Keratinocyte (primary cell): ENCODE results near the gene PGAP1. TPM values are rescaled to one million over a fixed set of nuclear protein-coding genes. Genes with fewer than 3 reads are reported as not detected.

ENCODE experiments used
- DNase-seq: peaks from one replicate; pipeline ENCODE4 v3.0.0-alpha.2; 2011; ENCODE audit warnings: low read depth, missing footprints, low spot score
- FAIRE-seq: peaks from 2 replicates; lab custom pipeline; 2011; peaks lifted over from hg19 to GRCh38; lab: Jason Lieb, UNC
- H2AFZ ChIP-seq: 2 replicates; pipeline ENCODE4 v1.6.0; 2012; ENCODE audit warnings: low read length, control low read depth, inconsistent platforms; ENCODE audit not compliant: control insufficient read depth
- H3K27ac ChIP-seq: 2 replicates; pipeline ENCODE4 v1.5.1; 2011; ENCODE audit warnings: low read length; ENCODE audit not compliant: control insufficient read depth, insufficient read depth
- H3K27me3 ChIP-seq: 3 replicates; pipeline ENCODE4 v1.6.0; 2011; ENCODE audit warnings: low read length; ENCODE audit not compliant: control insufficient read depth, insufficient read depth; ENCODE audit errors: extremely low read depth
- H3K36me3 ChIP-seq, 2 experiments: 2 replicates in 1 of 2; 3 replicates in 1 of 2; pipeline ENCODE4 v1.5.1; 2011; ENCODE audit warnings: low read length in 2 of 2, mild to moderate bottlenecking in 1 of 2; ENCODE audit not compliant: control insufficient read depth in 2 of 2, insufficient read depth in 2 of 2; ENCODE audit errors: extremely low read depth in 1 of 2
- H3K4me1 ChIP-seq: 3 replicates; pipeline ENCODE4 v1.5.1; 2011; ENCODE audit warnings: low read length; ENCODE audit not compliant: control insufficient read depth, insufficient read depth; ENCODE audit errors: extremely low read depth
- H3K4me2 ChIP-seq: 3 replicates; pipeline ENCODE4 v1.6.0; 2011; ENCODE audit warnings: low read depth, low read length; ENCODE audit not compliant: control insufficient read depth, insufficient read depth; ENCODE audit errors: extremely low read depth
- H3K4me3 ChIP-seq, 3 experiments: fragments of 200-600 bp in 1 of 3; sonication (generic) in 1 of 3; 2 replicates in 2 of 3; 3 replicates in 1 of 3; pipeline ENCODE4 v1.5.1; 2011 to 2016; ENCODE audit warnings: low read length in 3 of 3, mild to moderate bottlenecking in 3 of 3, control low read depth in 2 of 3, inconsistent platforms in 1 of 3, low read depth in 1 of 3, mixed read lengths in 1 of 3, mixed run types in 1 of 3, moderate library complexity in 1 of 3; ENCODE audit not compliant: control insufficient read depth in 2 of 3, insufficient read depth in 2 of 3; ENCODE audit errors: extremely low read depth in 1 of 3
- H3K79me2 ChIP-seq: 2 replicates; pipeline ENCODE4 v1.6.0; 2012; ENCODE audit warnings: low read length; ENCODE audit not compliant: control insufficient read depth, insufficient read depth
- H3K9ac ChIP-seq: 3 replicates; pipeline ENCODE4 v1.6.0; 2011; ENCODE audit warnings: low read length; ENCODE audit not compliant: control insufficient read depth, insufficient read depth; ENCODE audit errors: extremely low read depth
- H3K9me1 ChIP-seq: 3 replicates; pipeline ENCODE4 v1.6.0; 2011; ENCODE audit warnings: low read length; ENCODE audit not compliant: control insufficient read depth, insufficient read depth; ENCODE audit errors: extremely low read depth
- H3K9me3 ChIP-seq: 2 replicates; pipeline ENCODE4 v1.5.1; 2012; ENCODE audit warnings: low read depth, low read length; ENCODE audit not compliant: control insufficient read depth
- H4K20me1 ChIP-seq: 3 replicates; pipeline ENCODE4 v1.6.0; 2011; ENCODE audit warnings: low read length; ENCODE audit not compliant: control insufficient read depth, insufficient read depth; ENCODE audit errors: extremely low read depth
- CTCF ChIP-seq, 3 experiments: IDR thresholded peaks in 1 of 3; conservative IDR thresholded peaks in 1 of 3; optimal IDR thresholded peaks in 1 of 3; 2 replicates in 2 of 3; 3 replicates in 1 of 3; pipeline versions ENCODE3 to v1.5.1; 2011; ENCODE audit warnings: low read length in 3 of 3, mild to moderate bottlenecking in 3 of 3, moderate library complexity in 2 of 3, control low read depth in 1 of 3, inconsistent platforms in 1 of 3; ENCODE audit not compliant: insufficient read depth in 2 of 3; ENCODE audit errors: extremely low read depth in 1 of 3
- EZH2 ChIP-seq: IDR thresholded peaks from one replicate; pipeline ENCODE4 v1.6.1; 2012; ENCODE audit warnings: inconsistent platforms, mild to moderate bottlenecking, low read length, moderate library complexity
- dilution Hi-C: fragments of 300-500 bp; cut with MboI; formaldehyde crosslinking; loops from one replicate; pipeline ENCODE4 v1.7.0; 2020; ENCODE audit warnings: low sequenced_read_pairs; ENCODE audit not compliant: extremely low pct_ligation_motif_present
- polyA plus RNA-seq, 5 experiments: library from polyadenylated mRNA; depleted of rRNA in 3 of 5; stranded (reverse) in 3 of 5; stranded (forward) in 1 of 5; unstranded in 1 of 5; fragments of >200 nt; gene quantifications; 1 replicate in 1 of 5; 2 replicates in 3 of 5; 3 replicates in 1 of 5; pipeline versions ENCODE4 v1.2.1 to v1.2.3, GENCODE V29; 2011 to 2012; ENCODE audit warnings: missing spikeins in 2 of 5, low read depth in 1 of 5, low replicate concordance in 1 of 5

The PGAP1 gene
- polyA plus RNA-seq, 1 donor (not counting 4 experiments of a cell fraction or from before 2014, with no cell fraction given): 7.1 TPM

GRCh38 chr2:196954001-196954400, 27.5 kb upstream of the PGAP1 start:
- H3K4me3 ChIP-seq: no peak overlapping the region
- TF ChIP-seq CTCF (optimal IDR thresholded peaks at IDR 0.05 in 1 of 3, IDR thresholded peaks at IDR 0.05 in 1 of 3, conservative IDR thresholded peaks at IDR 0.05 in 1 of 3; ENCODE audit: extremely low read depth in 1 of 3, insufficient read depth in 2 of 3, low read length in 3 of 3) (no peak), EZH2 (no peak)
- no peaks in the 10 kb centered on the region for H3K36me3 ChIP-seq
- no peaks in the 10 kb centered on the region for H3K9me3 ChIP-seq
- dilution Hi-C loops: no loop called here
- H4K20me1 ChIP-seq: no peaks in the 10 kb centered on the region
- FAIRE-seq: no peak
- H2AFZ ChIP-seq: no peak overlapping the region
- no peak overlapping the region for H3K4me2 ChIP-seq
- peaks cover 13% of the 10 kb centered on the region for H3K4me1 ChIP-seq
- H3K27ac ChIP-seq: no peak overlapping the region
- no peaks in the 10 kb centered on the region for H3K79me2 ChIP-seq
- no peaks in the 10 kb centered on the region for H3K27me3 ChIP-seq
- DNase-seq: no peak
- no peak overlapping the region for H3K9ac ChIP-seq
- H3K9me1 ChIP-seq: no peaks in the 10 kb centered on the region

- no peak overlapping the region for H2AFZ ChIP-seq
- TF ChIP-seq CTCF (optimal IDR thresholded peaks at IDR 0.05 in 1 of 3, IDR thresholded peaks at IDR 0.05 in 1 of 3, conservative IDR thresholded peaks at IDR 0.05 in 1 of 3; ENCODE audit: extremely low read depth in 1 of 3, insufficient read depth in 2 of 3, low read length in 3 of 3): no peak
- TF ChIP-seq EZH2: no peak
- H3K4me3 ChIP-seq: no peak overlapping the region
- dilution Hi-C loops: no loop called here
- peaks cover 13% of the 10 kb centered on the region for H3K4me1 ChIP-seq
- no peak overlapping the region for H3K4me2 ChIP-seq
- H4K20me1 ChIP-seq: no peaks in the 10 kb centered on the region
- no peak for DNase-seq
- no peaks in the 10 kb centered on the region for H3K9me3 ChIP-seq
- H3K9ac ChIP-seq: no peak overlapping the region
- no peak for FAIRE-seq
- H3K27ac ChIP-seq: no peak overlapping the region
- H3K9me1 ChIP-seq: no peaks in the 10 kb centered on the region
- H3K79me2 ChIP-seq: no peaks in the 10 kb centered on the region
- H3K36me3 ChIP-seq: no peaks in the 10 kb centered on the region
- H3K27me3 ChIP-seq: no peaks in the 10 kb centered on the region
Observed at GRCh38 chr2:196952936-196953335, 26.4 kb upstream of the PGAP1 start.
